ENCODE results near the gene PRKCQ. TPM values are rescaled to one million over a fixed set of nuclear protein-coding genes. Genes with fewer than 3 reads are reported as not detected.

PRKCQ gene
- total RNA-seq, 2 donors from 2014 or later: 0.41 to 0.42 TPM

- no peak overlapping the region for H3K4me3 ChIP-seq
- no peak for DNase-seq (ENCODE audit: low spot score)
- H3K9me3 ChIP-seq: no peaks in the 10 kb centered on the region
- H3K27me3 ChIP-seq (replicated peaks; ENCODE audit: insufficient read depth): no peaks in the 10 kb centered on the region
- no peak for TF ChIP-seq CTCF (IDR thresholded peaks at IDR 0.05)
- peaks cover 18 to 32% of the 10 kb centered on the region in 2 donors for H3K4me1 ChIP-seq (ENCODE audit: control insufficient read depth in 1 of 2, low read depth in 2 of 2)
- ATAC-seq (ENCODE audit: insufficient number of reproducible peaks, low FRiP score, low read depth): no peak
- peaks cover 4% of the 10 kb centered on the region for H3K36me3 ChIP-seq
- H3K27ac ChIP-seq: no peak overlapping the region
Observed at GRCh38 chr10:6396652-6397051, 183.4 kb downstream of the PRKCQ start.

GRCh38 chr10:6396226-6396625 is 183.8 kb downstream of the PRKCQ start:
- TF ChIP-seq CTCF (IDR thresholded peaks at IDR 0.05): no peak
- no peak for ATAC-seq (ENCODE audit: insufficient number of reproducible peaks, low FRiP score, low read depth)
- Histone ChIP-seq H3K4me3 (no peak overlapping the region), H3K27me3 (replicated peaks; ENCODE audit: insufficient read depth) (no peaks in the 10 kb centered on the region), H3K9me3 (no peaks in the 10 kb centered on the region), H3K27ac (no peak overlapping the region), H3K4me1 (ENCODE audit: control insufficient read depth in 1 of 2, low read depth in 2 of 2) (peaks cover 17 to 30% of the 10 kb centered on the region in 2 donors), H3K36me3 (peaks cover 4% of the 10 kb centered on the region)
- no peak for DNase-seq (ENCODE audit: low spot score)

- no peaks in the 10 kb centered on the region for H3K9me3 ChIP-seq
- ATAC-seq (ENCODE audit: insufficient number of reproducible peaks, low FRiP score, low read depth): no peak
- no peak for TF ChIP-seq CTCF (IDR thresholded peaks at IDR 0.05)
- no peak overlapping the region for H3K4me3 ChIP-seq
- H3K27ac ChIP-seq: no peak overlapping the region
- H3K27me3 ChIP-seq (replicated peaks; ENCODE audit: insufficient read depth): no peaks in the 10 kb centered on the region
- peaks cover 15 to 25% of the 10 kb centered on the region in 2 donors for H3K4me1 ChIP-seq (ENCODE audit: control insufficient read depth in 1 of 2, low read depth in 2 of 2)
- no peak for DNase-seq (ENCODE audit: low spot score)
- peaks cover 4% of the 10 kb centered on the region for H3K36me3 ChIP-seq
Observed at GRCh38 chr10:6395606-6396005, 184.5 kb downstream of the PRKCQ start.

GRCh38 chr10:6394084-6394483 is 186.0 kb downstream of the PRKCQ start:
- no peak for ATAC-seq (ENCODE audit: insufficient number of reproducible peaks, low FRiP score, low read depth)
- DNase-seq (ENCODE audit: low spot score): no peak
- H3K27ac ChIP-seq: no peak overlapping the region
- H3K36me3 ChIP-seq: peaks cover 4% of the 10 kb centered on the region
- H3K27me3 ChIP-seq (replicated peaks; ENCODE audit: insufficient read depth): no peaks in the 10 kb centered on the region
- no peak overlapping the region for H3K4me3 ChIP-seq
- TF ChIP-seq CTCF (IDR thresholded peaks at IDR 0.05): no peak
- H3K9me3 ChIP-seq: peaks cover 3% of the 10 kb centered on the region
- peaks cover 8 to 9% of the 10 kb centered on the region in 2 donors for H3K4me1 ChIP-seq (ENCODE audit: control insufficient read depth in 1 of 2, low read depth in 2 of 2)

GRCh38 chr10:6393168-6393567 is 186.9 kb downstream of the PRKCQ start:
- H3K9me3 ChIP-seq: peaks cover 3% of the 10 kb centered on the region
- H3K36me3 ChIP-seq: peaks cover 4% of the 10 kb centered on the region
- H3K27me3 ChIP-seq (replicated peaks; ENCODE audit: insufficient read depth): no peaks in the 10 kb centered on the region
- ATAC-seq (ENCODE audit: insufficient number of reproducible peaks, low FRiP score, low read depth) (no peak), DNase-seq (ENCODE audit: low spot score) (no peak)
- H3K4me1 ChIP-seq (ENCODE audit: control insufficient read depth in 1 of 2, low read depth in 2 of 2): peaks cover 0 to under 1% of the 10 kb centered on the region in 2 donors
- H3K4me3 ChIP-seq: no peak overlapping the region
- H3K27ac ChIP-seq: no peak overlapping the region
- no peak for TF ChIP-seq CTCF (IDR thresholded peaks at IDR 0.05)
